HG02610 (cell line): Measurements from ENCODE around the gene ZNF524.
"Not testable (repeated sequence)": the region's sequence is repeated elsewhere in the genome, so short reads cannot be mapped to it uniquely, and the experiment has no call there.

Experiments
- ATAC-seq: cut with Tn5 transposase; IDR thresholded peaks from one replicate; pipeline ENCODE4 v1.9.1; 2021; ENCODE audit warnings: mild to moderate bottlenecking, moderate library complexity; ENCODE audit not compliant: unreplicated experiment

ZNF524 gene

GRCh38 chr19:55599842-55600661 lies at the start of gene ZNF524:
Gene ZNF524, plus strand, starts transcription at chr19:55600288. Its CDS starts 1,825 bp downstream, at chr19:55602113.
- ATAC-seq: peak; percentile 38

GRCh38 chr19:55550321-55550650 lies 49.8 kb upstream of the ZNF524 start:
- ATAC-seq: no peak

DNA sequence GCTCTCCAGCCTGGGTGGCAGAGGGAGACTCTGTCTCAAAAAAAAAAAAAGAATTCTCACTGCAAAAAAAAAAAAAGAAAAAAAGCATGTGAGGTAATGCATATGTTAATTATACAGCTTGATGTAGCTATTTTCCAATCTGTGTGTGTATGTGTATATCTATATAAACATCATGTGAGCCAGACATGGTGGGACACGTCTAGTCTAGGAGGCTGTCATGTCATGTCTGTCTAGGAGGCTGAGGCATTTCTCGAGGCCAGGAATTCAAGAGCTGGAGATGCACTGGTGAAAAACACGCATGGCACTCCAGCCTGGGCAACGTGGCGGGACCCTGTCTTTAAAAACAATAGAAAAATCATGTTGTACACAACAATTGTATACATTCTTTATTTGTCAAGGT lies 47.9 kb upstream of the ZNF524 start:
- no peak for ATAC-seq

DNA sequence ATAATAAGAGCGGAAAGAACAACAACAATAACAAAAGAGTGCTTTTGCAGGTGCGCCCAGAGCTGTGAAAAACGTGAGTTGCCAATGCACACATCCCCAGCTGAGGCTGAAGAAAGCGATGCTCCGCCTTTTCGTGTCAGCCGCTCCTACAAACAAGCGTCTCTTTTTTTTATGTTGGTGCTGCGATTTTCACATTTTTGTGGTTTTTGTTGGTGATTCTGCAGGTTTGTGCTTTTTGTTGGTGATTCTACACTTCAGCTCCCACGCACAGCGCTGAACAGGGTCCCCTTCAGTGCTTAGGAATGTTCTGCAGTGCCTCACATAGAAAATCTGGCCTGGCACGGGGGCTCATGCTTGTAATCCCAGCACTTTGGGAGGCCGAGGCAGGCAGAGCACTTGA lies 47.5 kb upstream of the ZNF524 start:
- no peak for ATAC-seq

- ATAC-seq: no peak
These were observed 46.6 kb upstream of the ZNF524 start for GRCh38 chr19:55553217-55554182.

GRCh38 chr19:55554302-55554701 lies 45.8 kb upstream of the ZNF524 start:
- no peak for ATAC-seq

- no peak for ATAC-seq
These were observed 45.3 kb upstream of the ZNF524 start for GRCh38 chr19:55554741-55555152.

DNA sequence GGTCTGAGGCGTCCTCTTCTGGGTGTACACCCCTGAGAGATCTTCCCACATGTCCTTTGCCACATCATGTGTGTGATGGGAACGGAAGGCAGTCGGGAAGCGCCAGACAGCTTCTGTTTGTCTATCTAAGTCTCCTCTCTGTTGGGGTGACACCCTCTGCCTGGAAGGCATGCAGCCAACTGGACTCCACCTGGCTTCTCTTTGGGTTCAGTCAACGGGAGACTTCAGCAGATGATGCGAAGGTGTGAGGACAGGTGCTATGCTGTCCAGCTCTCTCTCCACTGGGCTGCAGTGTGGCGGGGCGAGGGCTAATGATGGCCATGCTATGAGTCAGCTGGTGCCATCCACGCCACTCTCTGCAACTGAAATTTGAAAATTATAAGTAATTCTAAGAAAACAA lies 40.4 kb upstream of the ZNF524 start:
- no peak for ATAC-seq

GRCh38 chr19:55563261-55563690 lies 36.8 kb upstream of the ZNF524 start:
- ATAC-seq: no peak

DNA sequence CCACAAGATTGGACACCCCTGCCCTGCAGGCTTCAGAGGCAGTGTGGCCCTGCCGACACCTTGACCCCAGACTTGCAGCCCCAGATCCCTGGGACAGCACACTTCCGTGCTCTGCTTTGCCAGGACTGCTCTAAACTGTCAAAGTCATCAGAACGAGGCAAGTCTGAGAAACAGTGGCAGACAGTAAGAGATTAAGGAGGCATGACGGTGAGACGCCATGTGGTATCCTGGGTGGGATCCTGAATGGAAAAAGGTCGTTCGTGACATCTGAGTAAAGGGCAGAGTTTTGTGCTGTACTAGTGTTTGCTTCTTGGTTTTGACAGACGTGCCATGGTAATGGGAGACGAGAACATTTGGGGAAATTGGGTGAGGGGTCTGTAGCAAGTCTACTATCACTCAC lies 33.3 kb upstream of the ZNF524 start:
- ATAC-seq: no peak

DNA sequence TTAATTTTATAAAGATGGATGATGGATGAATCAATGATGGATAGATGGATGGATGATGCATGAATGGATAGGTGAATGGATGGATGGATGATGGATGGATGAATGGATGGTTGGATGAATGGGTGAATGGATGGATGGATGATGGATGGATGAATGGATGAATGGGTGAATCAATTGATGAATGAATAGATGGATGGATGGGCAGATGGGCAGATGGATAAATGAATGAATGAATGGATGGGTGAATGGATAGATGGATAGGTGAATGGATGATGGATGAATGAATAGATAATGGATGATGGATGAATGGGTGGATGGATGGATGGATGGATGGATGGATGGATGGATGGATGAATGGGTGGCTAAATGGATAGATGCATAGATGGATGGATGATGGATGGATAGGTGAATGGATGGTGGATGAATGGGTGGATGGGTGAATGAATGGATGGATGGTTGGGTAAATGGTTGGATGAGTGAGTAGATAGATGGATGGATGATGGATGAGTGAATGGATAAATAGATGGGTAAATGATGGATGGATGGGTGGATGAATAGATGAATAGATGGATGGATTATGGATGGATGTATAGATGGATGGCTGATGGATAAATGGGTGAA lies 32.3 kb upstream of the ZNF524 start:
- ATAC-seq: no peak

DNA sequence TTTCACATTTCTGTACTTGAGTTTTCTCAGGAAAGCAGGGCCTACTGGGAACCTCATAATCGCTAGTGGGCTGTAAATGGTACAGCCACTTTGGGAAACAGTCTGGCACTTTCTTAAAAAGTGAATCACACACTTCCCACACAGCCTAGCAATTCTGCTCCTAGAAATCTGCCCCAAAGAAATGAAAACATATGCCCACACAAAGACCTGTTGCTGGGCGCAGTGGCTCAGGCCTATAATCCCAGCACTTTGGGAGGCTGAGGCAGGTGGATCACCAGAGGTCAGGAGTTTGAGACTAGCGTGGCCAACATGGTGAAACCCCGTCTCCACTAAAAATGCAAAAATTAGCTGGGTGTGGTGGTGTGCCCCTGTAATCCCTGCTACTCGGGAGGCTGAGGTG lies 30.6 kb upstream of the ZNF524 start:
- not testable (repeated sequence) for ATAC-seq

GRCh38 chr19:55573929-55574328 lies 26.2 kb upstream of the ZNF524 start:
- ATAC-seq: not testable (repeated sequence)

GRCh38 chr19:55576746-55577145 lies 23.3 kb upstream of the ZNF524 start:
- no peak for ATAC-seq

- ATAC-seq: no peak
These were observed 21.9 kb upstream of the ZNF524 start for GRCh38 chr19:55578031-55578760.

- ATAC-seq: no peak
These were observed 21.0 kb upstream of the ZNF524 start for GRCh38 chr19:55578761-55579747.

DNA sequence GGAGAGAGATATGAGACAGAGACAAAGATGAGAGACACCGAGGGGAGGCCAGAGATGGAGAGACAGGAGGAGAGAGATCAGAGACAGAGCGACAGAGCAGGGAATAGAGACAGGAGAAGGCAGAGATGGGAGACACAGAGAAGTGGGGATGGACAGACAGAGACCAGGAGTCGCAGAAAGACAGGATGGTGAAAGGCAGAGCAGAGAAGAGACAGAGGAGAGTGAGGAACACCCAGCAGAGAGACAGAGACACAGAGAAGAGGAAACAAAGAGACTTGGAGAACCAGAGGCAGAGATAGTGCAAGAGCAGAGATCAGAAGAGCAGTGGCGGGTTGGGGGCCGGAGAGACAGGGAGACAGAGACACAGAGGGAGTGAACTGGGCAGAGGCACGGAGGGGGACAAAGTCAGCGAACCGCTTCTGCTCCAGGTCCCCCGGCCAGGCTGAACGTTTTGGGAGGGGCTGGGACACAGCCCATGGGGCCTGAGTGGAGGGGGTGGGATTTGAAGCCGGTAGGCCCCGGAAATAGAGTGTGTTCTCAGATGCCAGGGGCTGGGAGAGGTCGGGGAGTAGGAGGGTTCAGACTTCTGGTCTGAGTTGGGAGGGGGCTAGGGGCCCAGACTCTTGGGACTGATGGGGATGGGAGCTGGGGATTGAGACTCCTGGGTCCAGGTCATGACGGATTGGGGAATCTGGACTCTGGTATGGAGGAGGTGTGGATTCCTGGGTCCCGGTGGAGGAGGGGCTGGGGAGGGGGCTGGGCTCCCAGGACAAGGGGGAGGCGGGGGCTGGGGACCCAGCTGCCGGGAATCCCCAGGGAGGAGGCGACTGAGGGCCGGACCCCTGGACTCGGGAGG lies 20.1 kb upstream of the ZNF524 start:
- peak; percentile 23 for ATAC-seq

DNA sequence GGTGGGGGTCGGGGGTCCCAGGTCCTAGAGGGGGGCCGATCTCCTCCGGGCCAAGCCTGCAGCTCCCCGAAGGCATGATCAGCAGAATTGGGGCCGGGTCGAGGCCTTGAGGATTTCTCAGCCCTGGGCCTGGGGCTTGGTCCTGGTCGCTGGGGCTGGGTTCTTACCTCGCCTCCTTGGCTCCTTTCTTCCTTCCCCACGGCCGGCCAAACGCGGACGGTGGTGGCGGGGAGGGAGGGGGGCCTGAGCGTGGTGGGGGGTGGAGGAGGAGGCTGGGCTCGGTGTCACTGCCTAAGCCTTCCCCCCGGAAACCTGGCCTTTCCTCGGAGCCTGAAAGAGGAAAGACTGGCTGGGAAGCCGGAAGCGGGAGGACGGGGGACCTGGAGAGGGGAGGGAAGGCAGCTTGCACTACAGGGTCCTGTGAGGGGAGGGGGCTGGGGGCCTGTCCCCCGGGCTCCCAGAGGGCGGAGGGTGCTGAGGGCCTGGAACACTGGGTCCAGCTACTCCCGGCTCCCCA lies 19.4 kb upstream of the ZNF524 start, which contains the start of gene ZNF579:
Gene ZNF579, minus strand, starts transcription at position 221 of the 517 bp plus-strand sequence. CDS start 1,209 bp downstream, outside the sequence.
- peak; percentile 45 for ATAC-seq
